Measurements from ENCODE around the gene DNAJC28. TPM values are rescaled to one million over a fixed set of nuclear protein-coding genes. Genes with fewer than 3 reads are reported as not detected.

The DNAJC28 gene
- polyA plus RNA-seq, 1 of the 3 experiments (the other 2 are of a cell fraction): 0.58 TPM

DNA sequence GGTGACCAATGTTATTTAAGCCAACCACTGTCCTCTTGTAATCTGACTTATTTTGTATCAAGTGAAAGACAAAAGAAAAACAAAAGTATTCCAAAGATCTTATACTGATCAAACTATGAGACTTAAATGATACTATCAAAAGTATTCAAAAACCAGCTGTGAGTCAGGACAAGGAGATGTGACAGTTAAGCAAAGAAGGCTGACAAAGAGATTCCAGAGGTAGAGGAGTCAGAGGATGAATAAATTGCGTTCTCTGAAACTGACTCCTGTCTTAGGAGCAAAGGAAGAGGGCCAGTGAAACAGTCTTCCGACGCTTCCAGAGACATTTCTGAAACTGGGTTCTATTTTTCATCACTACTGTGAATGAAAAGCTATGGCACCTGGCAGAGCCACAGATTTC is 32.7 kb downstream of the DNAJC28 start:
- Histone ChIP-seq H3K4me1 (ENCODE audit: control insufficient read depth in 1 of 2, insufficient read depth in 2 of 2, low read depth in 1 of 2, low read length in 1 of 2) (0 out of 4 replicates have a peak, but pooled peaks cover 0 to 6% of the 10 kb centered on the region in 2 experiments), H3K27me3 (ENCODE audit: insufficient read depth) (no peaks in the 10 kb centered on the region), H4K20me1 (ENCODE audit: insufficient read depth) (no peaks in the 10 kb centered on the region), H3K9ac (peak overlapping the region; percentile 9; the same call in 1 of the 2 replicates), H3K4me2 (no peak overlapping the region), H3K9me3 (no peaks in the 10 kb centered on the region), H3K4me3 (ENCODE audit: low read depth in 2 of 2, low read length in 1 of 2) (no peak overlapping the region), H2AFZ (ENCODE audit: low read depth) (no peak overlapping the region), H3F3A (replicated peaks; ENCODE audit: insufficient read depth) (peaks cover 6% of the 10 kb centered on the region), H3K27ac (ENCODE audit: low read depth in 2 of 2, low read length in 1 of 2) (peak overlapping the region in 1 of 2 experiments; percentile 4; a peak in 1 of 4 replicates), H3K79me2 (ENCODE audit: insufficient read depth) (no peaks in the 10 kb centered on the region), H3K9me2 (no peaks in the 10 kb centered on the region), H3K36me3 (replicated peaks in 1 of 2; ENCODE audit: control insufficient read depth in 1 of 2, insufficient read depth in 2 of 2, low read length in 1 of 2) (peaks cover 0 to 20% of the 10 kb centered on the region in 2 experiments)
- ChIA-PET POLR2A (no interaction called here), CTCF (interaction anchor here (0.9 to 2.0 kb wide), 3 partner anchors 14 to 262 kb away, joined by 4 to 6 read pairs (median 4); no protein-coding TSS in a partner anchor)
- TF ChIP-seq CTCF (IDR thresholded peaks at IDR 0.05) (no peak), IRF3 (IDR thresholded peaks at IDR 0.05; ENCODE audit: low read depth, low read length) (no peak), USF2 (IDR thresholded peaks at IDR 0.05; ENCODE audit: borderline replicate concordance, low read depth, low read length) (no peak), PBX3 (IDR thresholded peaks at IDR 0.05) (no peak), GABPA (IDR thresholded peaks at IDR 0.05; ENCODE audit: low read depth) (no peak), NRF1 (IDR thresholded peaks at IDR 0.05; ENCODE audit: low read depth, low read length) (no peak), RFX5 (IDR thresholded peaks at IDR 0.05; ENCODE audit: low read length) (no peak), RCOR1 (IDR thresholded peaks at IDR 0.05; ENCODE audit: low read length) (no peak), EZH2phosphoT487 (IDR thresholded peaks at IDR 0.05; ENCODE audit: borderline replicate concordance, low read depth) (no peak), RXRA (IDR thresholded peaks at IDR 0.05; ENCODE audit: borderline replicate concordance, low read depth) (no peak), SMC3 (IDR thresholded peaks at IDR 0.05; ENCODE audit: low read depth, low read length) (no peak)
- TF ChIP-seq, protein P1, sequence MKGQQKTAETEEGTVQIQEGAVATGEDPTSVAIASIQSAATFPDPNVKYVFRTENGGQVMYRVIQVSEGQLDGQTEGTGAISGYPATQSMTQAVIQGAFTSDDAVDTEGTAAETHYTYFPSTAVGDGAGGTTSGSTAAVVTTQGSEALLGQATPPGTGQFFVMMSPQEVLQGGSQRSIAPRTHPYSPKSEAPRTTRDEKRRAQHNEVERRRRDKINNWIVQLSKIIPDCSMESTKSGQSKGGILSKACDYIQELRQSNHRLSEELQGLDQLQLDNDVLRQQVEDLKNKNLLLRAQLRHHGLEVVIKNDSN (IDR thresholded peaks at IDR 0.05; ENCODE audit: borderline replicate concordance, low read depth): no peak
- WGBS (ENCODE audit: low lambda C conversion rate): 92% methylated on average over 3 of the region's 3 CpGs
- no peak for DNase-seq

Data from SK-N-SH (cell line).